DND-41 (cell line): ENCODE measurements around the gene HRG.

Source experiments
- EZH2 ChIP-seq: IDR thresholded peaks from 3 replicates; pipeline ENCODE4 v1.6.1; 2012; ENCODE audit warnings: borderline replicate concordance, low read depth, mild to moderate bottlenecking, moderate library complexity, low read length, inconsistent platforms; ENCODE audit not compliant: severe bottlenecking
- TF ChIP-seq, protein P1 (sequence below): IDR thresholded peaks from 2 replicates; pipeline ENCODE4 v1.5.1; 2012; ENCODE audit warnings: borderline replicate concordance, low read length, moderate library complexity, mild to moderate bottlenecking; ENCODE audit not compliant: poor library complexity, severe bottlenecking; ENCODE audit errors: extremely low read depth

DNA sequence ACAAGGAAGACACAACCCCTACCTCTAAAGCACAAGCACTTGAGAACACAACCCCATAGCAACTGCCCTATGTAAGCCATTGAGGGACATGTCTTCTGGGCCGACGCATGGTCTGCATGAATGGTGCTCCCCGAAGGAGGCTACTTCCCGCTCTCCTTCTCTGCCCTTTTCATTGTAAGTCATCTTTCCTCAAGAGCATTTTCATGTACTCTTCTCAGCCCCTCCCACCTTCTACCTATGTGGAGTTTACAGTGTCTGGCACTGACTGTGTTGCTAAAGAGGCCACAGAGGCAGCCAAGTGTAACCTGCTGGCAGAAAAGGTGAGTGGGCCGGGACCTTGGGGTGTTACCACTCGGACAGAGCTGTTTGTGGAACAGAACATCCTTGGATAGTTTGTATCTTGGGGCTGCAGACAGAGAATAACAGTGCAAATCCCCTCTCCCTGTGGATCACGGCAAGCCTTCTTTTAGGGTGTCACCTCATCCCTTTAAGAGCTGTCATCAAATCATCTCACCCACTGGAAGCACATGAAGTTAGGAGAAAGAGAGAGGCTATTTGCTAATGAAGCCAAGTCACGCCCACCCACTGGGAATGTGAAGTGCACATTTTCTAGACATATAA lies 47.4 kb upstream of the HRG start:
- TF ChIP-seq, protein P1, sequence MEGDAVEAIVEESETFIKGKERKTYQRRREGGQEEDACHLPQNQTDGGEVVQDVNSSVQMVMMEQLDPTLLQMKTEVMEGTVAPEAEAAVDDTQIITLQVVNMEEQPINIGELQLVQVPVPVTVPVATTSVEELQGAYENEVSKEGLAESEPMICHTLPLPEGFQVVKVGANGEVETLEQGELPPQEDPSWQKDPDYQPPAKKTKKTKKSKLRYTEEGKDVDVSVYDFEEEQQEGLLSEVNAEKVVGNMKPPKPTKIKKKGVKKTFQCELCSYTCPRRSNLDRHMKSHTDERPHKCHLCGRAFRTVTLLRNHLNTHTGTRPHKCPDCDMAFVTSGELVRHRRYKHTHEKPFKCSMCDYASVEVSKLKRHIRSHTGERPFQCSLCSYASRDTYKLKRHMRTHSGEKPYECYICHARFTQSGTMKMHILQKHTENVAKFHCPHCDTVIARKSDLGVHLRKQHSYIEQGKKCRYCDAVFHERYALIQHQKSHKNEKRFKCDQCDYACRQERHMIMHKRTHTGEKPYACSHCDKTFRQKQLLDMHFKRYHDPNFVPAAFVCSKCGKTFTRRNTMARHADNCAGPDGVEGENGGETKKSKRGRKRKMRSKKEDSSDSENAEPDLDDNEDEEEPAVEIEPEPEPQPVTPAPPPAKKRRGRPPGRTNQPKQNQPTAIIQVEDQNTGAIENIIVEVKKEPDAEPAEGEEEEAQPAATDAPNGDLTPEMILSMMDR = no peak
- no peak for TF ChIP-seq EZH2
